OCI-LY7 (cell line): ENCODE results near the gene TBC1D26.

ENCODE experiments used
- CTCF ChIP-seq: fragments of 200-600 bp; sonication (generic); conservative IDR thresholded peaks from 2 replicates; pipeline ENCODE4 v1.5.1; 2014; ENCODE audit warnings: mild to moderate bottlenecking, antibody characterized with exemption, low read length, moderate library complexity, mixed read lengths
- EZH2phosphoT487 ChIP-seq: fragments of 200-600 bp; sonication (generic); IDR thresholded peaks from 2 replicates; pipeline ENCODE4 v1.6.1; 2018; ENCODE audit warnings: low read depth, borderline replicate concordance, mild to moderate bottlenecking, mixed run types, antibody characterized with exemption, low read length, moderate library complexity, mixed read lengths

GRCh38 chr17:15783461-15783860, 51.4 kb downstream of the TBC1D26 start:
- TF ChIP-seq CTCF: no peak
- TF ChIP-seq EZH2phosphoT487: no peak
